Tibial nerve (tissue), 4 donors: ENCODE measurements around the gene CFDP1. TPM values are rescaled to one million over a fixed set of nuclear protein-coding genes. Genes with fewer than 3 reads are reported as not detected.
"Not testable (repeated sequence)": the region's sequence is repeated elsewhere in the genome, so short reads cannot be mapped to it uniquely, and the experiment has no call there.

Experiments
- DNase-seq, 2 donors: peaks; one replicate each; pipeline ENCODE4 v3.0.0-alpha.2; 2019; ENCODE audit warnings: low spot score in 2 of 2
- H3K27ac ChIP-seq, 4 donors: fragments of 200-600 bp; sonication (generic) in 3 of 4; one replicate each; pipeline ENCODE4 v1.5.1; 2017 to 2019; ENCODE audit warnings: mild to moderate bottlenecking in 1 of 4
- H3K27me3 ChIP-seq, 2 donors: fragments of 200-600 bp; sonication (generic) in 1 of 2; one replicate each; pipeline versions ENCODE4 v1.5.1 to v1.6.0; 2017 to 2019
- H3K36me3 ChIP-seq, 3 donors: fragments of 200-600 bp; sonication (generic); one replicate each; pipeline ENCODE4 v1.5.1; 2018 to 2019
- H3K4me1 ChIP-seq, 4 donors: fragments of 200-600 bp; sonication (generic) in 3 of 4; one replicate each; pipeline ENCODE4 v1.5.1; 2017 to 2019
- H3K4me3 ChIP-seq, 4 donors: fragments of 200-600 bp; sonication (generic) in 3 of 4; one replicate each; pipeline ENCODE4 v1.5.1; 2017 to 2019; ENCODE audit warnings: mild to moderate bottlenecking in 1 of 4, moderate library complexity in 1 of 4
- H3K9me3 ChIP-seq, 4 donors: fragments of 200-600 bp; sonication (generic) in 3 of 4; one replicate each; pipeline ENCODE4 v1.5.1; 2017 to 2019
- EP300 ChIP-seq, 2 donors: sonication (generic); formaldehyde crosslinking; IDR thresholded peaks; one replicate each; pipeline ENCODE4 v1.6.1; 2017; ENCODE audit warnings: antibody characterized with exemption in 2 of 2, mild to moderate bottlenecking in 1 of 2
- POLR2A ChIP-seq, 2 donors: fragments of 450-650 bp; IDR thresholded peaks; one replicate each; pipeline ENCODE4 v1.6.1; 2017; ENCODE audit warnings: antibody characterized with exemption in 2 of 2, mild to moderate bottlenecking in 2 of 2, moderate library complexity in 2 of 2
- WGBS, 2 donors: methylation state at CpG; one replicate each; pipeline ENCODE4 v1.1.5; 2018; 5-methylcytosine and 5-hydroxymethylcytosine counted together
- total RNA-seq, 4 donors: library from RNA; depleted of rRNA; stranded (reverse); fragments of >200 nt; gene quantifications; one replicate each; pipeline ENCODE4 v1.1.0, GENCODE V29; 2016
- TF ChIP-seq, protein P1 (sequence below), 5 experiments: fragments of 200-600 bp in 3 of 5; fragments of 450-650 bp in 2 of 5; sonication (generic) in 3 of 5; IDR thresholded peaks; one replicate each; pipeline ENCODE4 v1.5.1; 2016 to 2019; ENCODE audit warnings: antibody characterized with exemption in 5 of 5, mild to moderate bottlenecking in 3 of 5, moderate library complexity in 2 of 5

CFDP1 gene
- total RNA-seq, 4 donors from 2014 or later: 35.6 to 120 (median 62.4) TPM

DNA sequence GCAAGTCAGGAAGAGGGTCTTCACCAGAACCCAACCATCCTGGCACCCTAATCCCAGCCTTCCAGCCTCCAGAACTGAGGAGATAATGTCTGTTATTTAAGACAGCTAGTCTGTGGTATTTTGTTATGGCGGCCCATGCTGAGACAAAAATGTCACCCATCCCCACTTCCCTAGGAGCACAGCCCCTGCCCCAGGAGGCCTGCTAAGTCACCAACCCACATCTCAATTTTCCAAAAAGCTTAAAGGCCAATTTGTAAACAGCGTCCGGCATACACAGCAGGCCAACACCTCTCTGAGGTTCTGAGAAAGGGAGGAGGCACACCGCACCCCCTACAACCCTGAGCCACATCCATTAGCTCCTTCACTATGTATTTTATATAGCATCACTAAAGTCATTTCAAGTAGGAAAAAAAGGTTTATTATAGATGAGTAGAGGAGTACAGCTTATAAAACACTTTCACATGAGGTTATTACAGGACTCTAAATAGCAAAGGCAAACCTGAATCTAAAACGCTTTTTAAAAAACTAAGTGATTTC is 24.2 kb upstream of the CFDP1 start:
- Histone ChIP-seq H3K9me3 (no peaks in the 10 kb centered on the region), H3K4me1 (peaks cover 0 to 41% (median 4%) of the 10 kb centered on the region in 4 donors), H3K36me3 (no peaks in the 10 kb centered on the region), H3K4me3 (no peak overlapping the region), H3K27me3 (no peaks in the 10 kb centered on the region), H3K27ac (no peak overlapping the region)
- no peak for TF ChIP-seq POLR2A (IDR thresholded peaks at IDR 0.05)
- no peak for TF ChIP-seq EP300 (IDR thresholded peaks at IDR 0.05)
- TF ChIP-seq, protein P1, sequence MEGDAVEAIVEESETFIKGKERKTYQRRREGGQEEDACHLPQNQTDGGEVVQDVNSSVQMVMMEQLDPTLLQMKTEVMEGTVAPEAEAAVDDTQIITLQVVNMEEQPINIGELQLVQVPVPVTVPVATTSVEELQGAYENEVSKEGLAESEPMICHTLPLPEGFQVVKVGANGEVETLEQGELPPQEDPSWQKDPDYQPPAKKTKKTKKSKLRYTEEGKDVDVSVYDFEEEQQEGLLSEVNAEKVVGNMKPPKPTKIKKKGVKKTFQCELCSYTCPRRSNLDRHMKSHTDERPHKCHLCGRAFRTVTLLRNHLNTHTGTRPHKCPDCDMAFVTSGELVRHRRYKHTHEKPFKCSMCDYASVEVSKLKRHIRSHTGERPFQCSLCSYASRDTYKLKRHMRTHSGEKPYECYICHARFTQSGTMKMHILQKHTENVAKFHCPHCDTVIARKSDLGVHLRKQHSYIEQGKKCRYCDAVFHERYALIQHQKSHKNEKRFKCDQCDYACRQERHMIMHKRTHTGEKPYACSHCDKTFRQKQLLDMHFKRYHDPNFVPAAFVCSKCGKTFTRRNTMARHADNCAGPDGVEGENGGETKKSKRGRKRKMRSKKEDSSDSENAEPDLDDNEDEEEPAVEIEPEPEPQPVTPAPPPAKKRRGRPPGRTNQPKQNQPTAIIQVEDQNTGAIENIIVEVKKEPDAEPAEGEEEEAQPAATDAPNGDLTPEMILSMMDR (IDR thresholded peaks at IDR 0.05): no peak
- WGBS, 2 donors: 91 to 92% methylated on average over 5 of the region's 5 CpGs
- no peak for DNase-seq

GRCh38 chr16:75456971-75457370 is 23.7 kb upstream of the CFDP1 start:
- no peak overlapping the region for H3K27ac ChIP-seq
- H3K4me1 ChIP-seq: peaks cover 0 to 36% (median under 1%) of the 10 kb centered on the region in 4 donors
- no peak for DNase-seq
- H3K4me3 ChIP-seq: no peak overlapping the region
- WGBS, 2 donors: 83 to 95% methylated on average over 1 of the region's 1 CpG
- TF ChIP-seq POLR2A (IDR thresholded peaks at IDR 0.05) (no peak), EP300 (IDR thresholded peaks at IDR 0.05) (no peak)
- TF ChIP-seq, protein P1 (IDR thresholded peaks at IDR 0.05): no peak
- H3K27me3 ChIP-seq: no peaks in the 10 kb centered on the region
- no peaks in the 10 kb centered on the region for H3K9me3 ChIP-seq
- H3K36me3 ChIP-seq: peaks cover 0 to 5% (median 0%) of the 10 kb centered on the region in 3 donors

- H3K36me3 ChIP-seq, H3K27ac ChIP-seq, H3K4me3 ChIP-seq, H3K27me3 ChIP-seq, DNase-seq, H3K9me3 ChIP-seq: not testable (repeated sequence)
- 89 to 95% methylated on average over 4 of the region's 4 CpGs for WGBS, 2 donors
- peaks cover 0 to 31% (median 0%) of the 10 kb centered on the region in 4 donors for H3K4me1 ChIP-seq
Measured at GRCh38 chr16:75456486-75456885, 23.2 kb upstream of the CFDP1 start.

GRCh38 chr16:75455677-75456076 is 22.4 kb upstream of the CFDP1 start:
- 53 to 56% methylated on average over 5 of the region's 5 CpGs for WGBS, 2 donors
- Histone ChIP-seq H3K27ac (no peak overlapping the region), H3K9me3 (no peaks in the 10 kb centered on the region), H3K36me3 (peaks cover 0 to 17% (median 3%) of the 10 kb centered on the region in 3 donors), H3K4me1 (peaks cover 0 to 25% (median 0%) of the 10 kb centered on the region in 4 donors), H3K4me3 (no peak overlapping the region), H3K27me3 (no peaks in the 10 kb centered on the region)
- TF ChIP-seq, protein P1 (IDR thresholded peaks at IDR 0.05): no peak
- TF ChIP-seq POLR2A (IDR thresholded peaks at IDR 0.05) (no peak), EP300 (IDR thresholded peaks at IDR 0.05) (no peak)
- no peak for DNase-seq

DNA sequence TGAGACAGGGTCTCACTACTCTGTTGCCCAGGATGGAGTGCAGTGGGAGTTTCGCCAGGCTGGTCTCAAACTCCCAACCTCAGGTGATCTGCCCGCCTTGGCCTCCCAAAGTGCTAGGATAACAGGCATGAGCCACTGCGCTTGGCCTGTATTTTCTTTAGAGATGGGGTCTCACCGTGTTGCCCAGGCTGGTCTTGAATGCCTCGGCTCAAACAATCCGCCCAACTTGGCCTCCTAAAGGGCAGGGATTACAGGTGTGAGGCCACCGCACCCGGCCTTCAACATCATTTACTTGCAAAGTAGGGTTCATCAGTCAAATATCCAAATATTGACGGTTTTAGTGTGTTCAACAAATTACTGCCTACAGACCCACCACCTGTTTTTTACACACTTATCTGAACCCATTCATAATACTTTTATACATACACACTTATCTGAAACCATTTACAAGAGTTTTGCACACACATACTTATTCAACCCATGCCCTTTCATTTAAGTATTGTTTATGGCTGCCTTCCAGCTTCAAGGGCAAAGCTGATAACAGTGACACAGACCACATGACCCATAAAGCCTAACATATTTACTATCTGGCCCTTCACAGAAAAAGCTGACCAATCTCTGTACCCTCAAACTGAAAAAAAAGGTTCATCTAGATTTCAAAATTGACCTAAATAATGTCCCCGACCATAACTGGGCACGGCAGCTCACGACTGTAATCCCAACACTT is 19.3 kb upstream of the CFDP1 start:
- DNase-seq: no peak
- 93 to 94% methylated on average over 12 of the region's 12 CpGs for WGBS, 2 donors
- TF ChIP-seq, protein P1 (IDR thresholded peaks at IDR 0.05): no peak
- TF ChIP-seq POLR2A (IDR thresholded peaks at IDR 0.05): no peak
- no peak for TF ChIP-seq EP300 (IDR thresholded peaks at IDR 0.05)

More for the DNA sequence above, 19.3 kb upstream of the CFDP1 start:
- no peak overlapping the region for H3K4me3 ChIP-seq
- H3K9me3 ChIP-seq: no peaks in the 10 kb centered on the region
- peaks cover 3 to 44% (median 8%) of the 10 kb centered on the region in 3 donors for H3K36me3 ChIP-seq
- H3K27me3 ChIP-seq: no peaks in the 10 kb centered on the region
- H3K27ac ChIP-seq: no peak overlapping the region
- H3K4me1 ChIP-seq: peaks cover 0 to 19% (median 0%) of the 10 kb centered on the region in 4 donors
